Lower leg skin (tissue), 4 donors: ENCODE data around the gene GABRR1. TPM values are rescaled to one million over a fixed set of nuclear protein-coding genes. Genes with fewer than 3 reads are reported as not detected.
A peak's percentile ranks its signal among the peaks of the same experiment; 100 is the strongest.

ENCODE experiments used
- DNase-seq, 2 donors: peaks; one replicate each; pipeline ENCODE4 v3.0.0-alpha.2; 2019; ENCODE audit warnings: low spot score in 2 of 2
- H3K4me3 ChIP-seq: fragments of 200-600 bp; sonication (generic); 2 replicates; pipeline ENCODE4 v1.5.1; 2017; ENCODE audit warnings: mild to moderate bottlenecking, low read depth; ENCODE audit not compliant: poor library complexity, severe bottlenecking
- POLR2A ChIP-seq, 2 donors: fragments of 450-650 bp; IDR thresholded peaks; one replicate each; pipeline ENCODE4 v1.6.1; 2016 to 2017; ENCODE audit warnings: antibody characterized with exemption in 2 of 2, mild to moderate bottlenecking in 1 of 2, moderate library complexity in 1 of 2
- WGBS, 2 donors: methylation state at CpG; one replicate each; pipeline ENCODE4 v1.1.5; 2018; 5-methylcytosine and 5-hydroxymethylcytosine counted together
- intact Hi-C: fragments of 100-400 bp; cut with DNase I; formaldehyde crosslinking; loops from one replicate; pipeline ENCODE4 v1.15.0; 2023; ENCODE audit warnings: low total_unique reads
- total RNA-seq, 4 donors: library from RNA; depleted of rRNA; stranded (reverse); fragments of >200 nt; gene quantifications; one replicate each; pipeline ENCODE4 v1.1.0, GENCODE V29; 2016
- TF ChIP-seq, protein P1 (sequence below), 3 donors: fragments of 450-650 bp; IDR thresholded peaks; one replicate each; pipeline ENCODE4 v1.5.1; 2016; ENCODE audit warnings: antibody characterized with exemption in 3 of 3, mild to moderate bottlenecking in 3 of 3, moderate library complexity in 2 of 3

Gene GABRR1
- total RNA-seq, 4 donors from 2014 or later = 0.17 to 0.86 (median 0.39) TPM; not detected in 1

DNA sequence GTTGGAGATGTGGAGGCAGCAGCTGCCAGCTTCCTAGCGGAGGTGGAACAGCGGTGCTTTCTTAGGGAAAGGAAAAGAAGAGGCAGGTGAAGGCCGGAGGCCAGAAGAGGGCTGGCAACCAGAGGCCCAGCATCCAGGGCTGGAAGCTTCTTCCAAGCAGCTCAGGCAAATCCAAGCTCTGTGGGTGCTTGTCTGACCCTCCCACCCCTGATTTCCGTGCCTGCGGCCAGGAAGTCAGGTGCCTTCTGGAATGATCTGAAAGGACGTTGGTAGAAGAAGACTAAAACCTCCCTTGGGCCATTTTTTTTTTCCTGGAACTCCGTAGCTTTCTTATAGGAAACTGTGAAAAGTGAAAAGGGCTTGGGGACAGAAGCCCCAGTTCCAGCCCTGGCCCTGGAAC lies 33.1 kb upstream of the GABRR1 start:
- intact Hi-C loops = no loop called here
- no peak for DNase-seq
- TF ChIP-seq, protein P1, sequence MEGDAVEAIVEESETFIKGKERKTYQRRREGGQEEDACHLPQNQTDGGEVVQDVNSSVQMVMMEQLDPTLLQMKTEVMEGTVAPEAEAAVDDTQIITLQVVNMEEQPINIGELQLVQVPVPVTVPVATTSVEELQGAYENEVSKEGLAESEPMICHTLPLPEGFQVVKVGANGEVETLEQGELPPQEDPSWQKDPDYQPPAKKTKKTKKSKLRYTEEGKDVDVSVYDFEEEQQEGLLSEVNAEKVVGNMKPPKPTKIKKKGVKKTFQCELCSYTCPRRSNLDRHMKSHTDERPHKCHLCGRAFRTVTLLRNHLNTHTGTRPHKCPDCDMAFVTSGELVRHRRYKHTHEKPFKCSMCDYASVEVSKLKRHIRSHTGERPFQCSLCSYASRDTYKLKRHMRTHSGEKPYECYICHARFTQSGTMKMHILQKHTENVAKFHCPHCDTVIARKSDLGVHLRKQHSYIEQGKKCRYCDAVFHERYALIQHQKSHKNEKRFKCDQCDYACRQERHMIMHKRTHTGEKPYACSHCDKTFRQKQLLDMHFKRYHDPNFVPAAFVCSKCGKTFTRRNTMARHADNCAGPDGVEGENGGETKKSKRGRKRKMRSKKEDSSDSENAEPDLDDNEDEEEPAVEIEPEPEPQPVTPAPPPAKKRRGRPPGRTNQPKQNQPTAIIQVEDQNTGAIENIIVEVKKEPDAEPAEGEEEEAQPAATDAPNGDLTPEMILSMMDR (IDR thresholded peaks at IDR 0.05) = no peak
- TF ChIP-seq POLR2A (IDR thresholded peaks at IDR 0.05) = no peak
- WGBS, 2 donors = 78 to 82% methylated on average over 7 of the region's 7 CpGs
- no peak overlapping the region for H3K4me3 ChIP-seq

DNA sequence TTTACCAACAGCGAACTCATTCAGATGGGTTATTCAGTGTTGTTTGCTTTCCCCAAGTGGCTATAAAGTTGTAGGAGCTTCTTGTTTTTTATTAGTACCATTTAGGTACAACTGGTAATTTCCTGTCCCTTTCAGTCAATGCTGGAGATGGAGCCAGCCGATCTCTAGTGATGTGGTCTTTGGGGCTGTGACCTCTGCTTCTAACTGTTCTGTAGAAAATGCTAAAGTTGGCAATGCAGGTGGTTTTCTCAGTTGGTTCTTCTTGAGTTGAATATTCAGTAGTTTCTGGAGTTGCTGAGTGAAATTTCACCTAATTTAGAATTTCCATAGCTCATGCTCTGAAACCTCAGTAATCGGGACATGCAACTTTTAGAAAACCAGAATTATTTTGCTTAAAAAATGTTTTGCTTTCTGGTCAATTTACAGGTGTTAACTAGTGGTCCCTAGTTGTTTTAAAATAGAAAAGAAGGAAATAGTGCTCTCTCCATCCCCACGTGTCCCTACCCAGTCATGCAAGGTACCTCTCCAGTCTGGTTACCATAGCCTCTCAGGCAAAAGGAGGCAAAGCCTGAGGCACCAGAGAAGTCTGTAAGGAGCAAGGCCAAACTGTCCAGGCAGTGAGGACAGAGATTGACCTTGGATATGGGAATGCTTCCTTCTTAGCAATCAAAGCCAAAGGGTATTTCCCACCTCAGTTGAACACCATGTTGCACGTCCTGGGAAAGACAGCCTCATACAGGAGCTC lies 27.3 kb upstream of the GABRR1 start:
- no peak for TF ChIP-seq POLR2A (IDR thresholded peaks at IDR 0.05)
- TF ChIP-seq, protein P1 (IDR thresholded peaks at IDR 0.05) = no peak
- DNase-seq = no peak
- intact Hi-C loops = loop anchor here (5.0 kb wide), 1 partner anchor 262 kb away; no protein-coding TSS in a partner anchor
- no peak overlapping the region for H3K4me3 ChIP-seq
- 83 to 86% methylated on average over 5 of the region's 5 CpGs for WGBS, 2 donors

DNA sequence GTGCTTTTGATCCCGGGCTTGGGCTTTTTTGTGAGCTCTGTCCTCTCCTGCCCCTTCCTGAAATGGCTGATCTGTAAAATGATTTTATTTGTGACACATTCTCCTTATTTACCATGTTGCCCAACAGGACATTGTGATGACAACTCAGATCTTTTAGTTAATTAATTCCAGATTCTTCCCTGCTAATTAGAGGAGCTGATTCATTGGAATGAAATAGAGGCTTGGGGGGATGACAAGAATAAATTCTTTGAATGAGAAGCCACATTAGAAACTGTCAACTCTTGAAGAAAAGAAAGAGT lies 26.1 kb upstream of the GABRR1 start:
- no peak overlapping the region for H3K4me3 ChIP-seq
- intact Hi-C loops = loop anchor here (5.0 kb wide), 1 partner anchor 261 kb away; no protein-coding TSS in a partner anchor
- 13 to 30% methylated on average over 1 of the region's 1 CpG for WGBS, 2 donors
- TF ChIP-seq, protein P1 (IDR thresholded peaks at IDR 0.05) = no peak
- no peak for TF ChIP-seq POLR2A (IDR thresholded peaks at IDR 0.05)
- DNase-seq = no peak

DNA sequence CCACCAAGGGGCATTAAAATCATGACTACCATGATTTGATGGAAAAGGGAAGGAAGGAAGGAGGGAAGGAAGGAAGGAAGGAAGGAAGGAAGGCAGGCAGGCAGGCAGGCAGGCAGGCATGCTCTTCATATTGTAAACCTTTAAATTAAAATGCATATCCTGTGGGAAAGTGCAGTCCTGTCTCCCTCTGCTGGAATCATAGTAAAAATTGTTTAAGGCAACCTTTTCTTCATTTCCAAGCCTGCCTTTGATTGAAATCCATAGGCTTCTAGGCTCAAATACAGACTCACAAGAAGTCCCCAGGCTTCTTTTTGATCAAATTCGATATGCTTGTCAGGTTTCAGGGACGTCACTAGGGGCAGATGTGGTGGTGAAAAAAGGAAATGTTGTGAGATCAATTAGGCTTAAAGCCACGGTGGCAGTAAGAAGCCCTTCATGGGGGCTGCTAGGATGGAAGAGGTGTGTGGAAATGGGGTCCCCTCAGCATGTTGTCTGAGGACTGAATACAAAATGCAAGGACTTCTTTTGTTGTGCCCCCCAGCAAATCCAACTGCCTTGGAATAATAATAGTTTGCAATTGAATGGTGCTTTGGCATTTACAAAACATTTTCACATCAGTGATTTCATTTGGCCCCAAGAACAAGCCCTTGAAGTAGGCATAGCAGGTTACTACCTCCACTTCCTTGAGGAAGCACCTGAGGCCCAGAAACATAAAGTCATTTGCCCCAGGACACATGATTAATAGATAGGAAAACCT lies 25.6 kb upstream of the GABRR1 start:
- 21 to 26% methylated on average over 3 of the region's 3 CpGs for WGBS, 2 donors
- DNase-seq = no peak
- TF ChIP-seq, protein P1 (IDR thresholded peaks at IDR 0.05) = peak in 1 of 3 donors; percentile 65
- no peak for TF ChIP-seq POLR2A (IDR thresholded peaks at IDR 0.05)
- intact Hi-C loops = loop anchor here (5.0 kb wide), 1 partner anchor 260 kb away; no protein-coding TSS in a partner anchor
- no peak overlapping the region for H3K4me3 ChIP-seq

DNA sequence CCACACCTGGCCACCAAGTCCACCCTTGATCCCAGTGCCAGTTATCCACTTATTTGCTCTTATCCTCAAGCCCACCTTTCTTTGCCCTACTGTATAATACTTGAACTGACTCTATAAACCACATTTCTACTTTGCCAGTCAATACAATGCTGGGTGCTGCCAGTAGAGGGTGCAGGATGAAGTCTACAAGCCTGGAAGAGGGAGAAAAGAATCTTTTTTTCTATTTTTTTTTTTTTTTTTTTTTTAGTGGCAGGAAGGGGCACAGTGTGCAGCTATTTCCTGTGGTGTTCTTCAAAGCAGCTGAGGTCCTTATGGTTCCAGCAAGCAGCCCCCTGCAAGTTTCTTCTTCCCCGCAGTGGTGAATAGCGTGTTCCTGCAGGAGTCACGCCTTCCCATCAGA lies 22.2 kb upstream of the GABRR1 start:
- intact Hi-C loops = no loop called here
- no peak overlapping the region for H3K4me3 ChIP-seq
- TF ChIP-seq, protein P1 (IDR thresholded peaks at IDR 0.05) = no peak
- no peak for TF ChIP-seq POLR2A (IDR thresholded peaks at IDR 0.05)
- DNase-seq = no peak
- 73 to 84% methylated on average over 3 of the region's 3 CpGs for WGBS, 2 donors
